Stimulated activated CD8-positive, alpha-beta memory T cell treated with anti-CD3 and anti-CD28 coated beads, Interleukin-7, amount 100 ng/mL, for 48 hours (primary cell): ENCODE measurements around the gene RETN.

Source experiments
- DNase-seq, 2 donors: peaks; one replicate each; pipeline ENCODE4 v3.0.0-alpha.2; 2020; ENCODE audit warnings: low read depth in 1 of 2; ENCODE audit errors: extremely low read depth in 1 of 2

The RETN gene

GRCh38 chr19:7681340-7682174 lies 12.7 kb downstream of the RETN start:
- DNase-seq: peak in 1 of 2 donors; percentile 89

- DNase-seq: no peak
Observed at GRCh38 chr19:7682175-7682855, 13.5 kb downstream of the RETN start.

- no peak for DNase-seq
Observed at GRCh38 chr19:7685546-7686445, 16.9 kb downstream of the RETN start.

- no peak for DNase-seq
Observed at GRCh38 chr19:7687177-7687576, 18.3 kb downstream of the RETN start.

- DNase-seq: no peak
Observed at GRCh38 chr19:7689165-7689564, 20.3 kb downstream of the RETN start.

- no peak for DNase-seq
Observed at GRCh38 chr19:7690779-7691258, 22.0 kb downstream of the RETN start.

- DNase-seq: no peak
Observed at GRCh38 chr19:7691497-7691896, 22.6 kb downstream of the RETN start.

GRCh38 chr19:7692417-7693088 lies 23.7 kb downstream of the RETN start:
- DNase-seq: no peak

GRCh38 chr19:7694499-7694898 lies 25.6 kb downstream of the RETN start:
- no peak for DNase-seq

- no peak for DNase-seq
Observed at GRCh38 chr19:7697721-7698287, 29.0 kb downstream of the RETN start.

GRCh38 chr19:7698583-7698982 lies 29.7 kb downstream of the RETN start:
- no peak for DNase-seq

- DNase-seq: no peak
Observed at GRCh38 chr19:7699003-7699402, 30.2 kb downstream of the RETN start.

GRCh38 chr19:7699417-7700401 lies 30.9 kb downstream of the RETN start:
- peak; percentile 43 to 47 for DNase-seq

GRCh38 chr19:7701049-7701653 lies 32.3 kb downstream of the RETN start:
- no peak for DNase-seq

GRCh38 chr19:7701654-7702457 lies 33.0 kb downstream of the RETN start, which contains the start of gene FCER2:
Gene FCER2, minus strand, starts transcription at chr19:7702131. Its CDS starts 2,371 bp downstream, at chr19:7699760.
- no peak for DNase-seq

- no peak for DNase-seq
Observed at GRCh38 chr19:7703332-7703731, 34.5 kb downstream of the RETN start.

- no peak for DNase-seq
Observed at GRCh38 chr19:7704280-7705060, 35.6 kb downstream of the RETN start.
